Activated naive CD4-positive, alpha-beta T cell treated with Interleukin-2 at 50 U/mL for 16 hours (primary cell): ENCODE measurements around the gene TAF4B.

Experiments
- DNase-seq: peaks from one replicate; pipeline ENCODE4 v3.0.0-alpha.2; 2020

TAF4B gene

GRCh38 chr18:26394047-26394654 is 167.9 kb downstream of the TAF4B start:
- no peak for DNase-seq

GRCh38 chr18:26397019-26397418 is 170.8 kb downstream of the TAF4B start:
- DNase-seq: no peak

GRCh38 chr18:26403491-26403890 is 177.2 kb downstream of the TAF4B start:
- DNase-seq: no peak

GRCh38 chr18:26405190-26405801 is 179.1 kb downstream of the TAF4B start:
- no peak for DNase-seq

- DNase-seq: no peak
These were observed 180.1 kb downstream of the TAF4B start for GRCh38 chr18:26406324-26406723.

- no peak for DNase-seq
These were observed 180.7 kb downstream of the TAF4B start for GRCh38 chr18:26406854-26407517.

GRCh38 chr18:26407736-26408601 is 181.7 kb downstream of the TAF4B start:
- no peak for DNase-seq

- no peak for DNase-seq
These were observed 182.8 kb downstream of the TAF4B start for GRCh38 chr18:26409091-26409490.

GRCh38 chr18:26414901-26415440 is 188.7 kb downstream of the TAF4B start:
- DNase-seq: no peak

GRCh38 chr18:26415631-26416030 is 189.4 kb downstream of the TAF4B start:
- DNase-seq: no peak

GRCh38 chr18:26416652-26417150 is 190.5 kb downstream of the TAF4B start:
- no peak for DNase-seq

GRCh38 chr18:26417190-26417589 is 190.9 kb downstream of the TAF4B start:
- DNase-seq: no peak

GRCh38 chr18:26418225-26418624 is 192.0 kb downstream of the TAF4B start:
- DNase-seq: no peak

- no peak for DNase-seq
These were observed 193.5 kb downstream of the TAF4B start for GRCh38 chr18:26419746-26420145.

GRCh38 chr18:26421503-26421902 is 195.3 kb downstream of the TAF4B start:
- no peak for DNase-seq

- DNase-seq: no peak
These were observed 195.7 kb downstream of the TAF4B start for GRCh38 chr18:26421931-26422330.

- DNase-seq: no peak
These were observed 196.4 kb downstream of the TAF4B start for GRCh38 chr18:26422472-26423162.

- DNase-seq: no peak
These were observed 198.3 kb downstream of the TAF4B start for GRCh38 chr18:26424428-26425147.

- DNase-seq: no peak
These were observed 198.9 kb downstream of the TAF4B start for GRCh38 chr18:26425148-26425531.

- no peak for DNase-seq
These were observed 203.4 kb downstream of the TAF4B start for GRCh38 chr18:26429535-26430226.
